NK-92 treated with Interleukin-12 subunit alpha and Interleukin-12 subunit beta, amount 100 ng/mL, for 24 hours (cell line): ENCODE results near the gene KLHL12.
"Not testable (repeated sequence)": the region's sequence is repeated elsewhere in the genome, so short reads cannot be mapped to it uniquely, and the experiment has no call there.

Source experiments
- DNase-seq: peaks from one replicate; lab custom pipeline; 2025; lab: John Stamatoyannopoulos, UW

Gene KLHL12

GRCh38 chr1:202951437-202951836 is 24.4 kb upstream of the KLHL12 start:
- no peak for DNase-seq

GRCh38 chr1:202945483-202945882 is 18.4 kb upstream of the KLHL12 start:
- DNase-seq = no peak

GRCh38 chr1:202944438-202944921 is 17.4 kb upstream of the KLHL12 start:
- no peak for DNase-seq

- no peak for DNase-seq
Observed at GRCh38 chr1:202942426-202942825, 15.4 kb upstream of the KLHL12 start.

GRCh38 chr1:202941372-202941771 is 14.3 kb upstream of the KLHL12 start:
- no peak for DNase-seq

GRCh38 chr1:202940561-202940960 is 13.5 kb upstream of the KLHL12 start:
- no peak for DNase-seq

- no peak for DNase-seq
Observed at GRCh38 chr1:202938287-202938925, 11.4 kb upstream of the KLHL12 start.

GRCh38 chr1:202936409-202936808 is 9.4 kb upstream of the KLHL12 start:
- DNase-seq = not testable (repeated sequence)

GRCh38 chr1:202935844-202936243 is 8.8 kb upstream of the KLHL12 start:
- no peak for DNase-seq

- no peak for DNase-seq
Observed at GRCh38 chr1:202934755-202935154, 7.7 kb upstream of the KLHL12 start.

- no peak for DNase-seq
Observed at GRCh38 chr1:202932476-202932875, 5.4 kb upstream of the KLHL12 start.

GRCh38 chr1:202923533-202923932 is 3.5 kb downstream of the KLHL12 start:
- DNase-seq = no peak

- no peak for DNase-seq
Observed at GRCh38 chr1:202919615-202920014, 7.4 kb downstream of the KLHL12 start.

- DNase-seq = no peak
Observed at GRCh38 chr1:202915146-202915545, 11.9 kb downstream of the KLHL12 start.

GRCh38 chr1:202912476-202912875 is 14.6 kb downstream of the KLHL12 start:
- DNase-seq = not testable (repeated sequence)

GRCh38 chr1:202909494-202909893 is 17.5 kb downstream of the KLHL12 start:
- no peak for DNase-seq

- no peak for DNase-seq
Observed at GRCh38 chr1:202908998-202909397, 18.0 kb downstream of the KLHL12 start.

GRCh38 chr1:202905331-202905730 is 21.7 kb downstream of the KLHL12 start:
- no peak for DNase-seq

- DNase-seq = not testable (repeated sequence)
Observed at GRCh38 chr1:202903808-202904207, 23.2 kb downstream of the KLHL12 start.

GRCh38 chr1:202901555-202901954 is 25.5 kb downstream of the KLHL12 start:
- DNase-seq = no peak

- DNase-seq = no peak
Observed at GRCh38 chr1:202892501-202892900, 34.5 kb downstream of the KLHL12 start.

GRCh38 chr1:202890392-202890791 is 36.6 kb downstream of the KLHL12 start:
- no peak for DNase-seq

- peak; percentile 96 for DNase-seq
Observed at GRCh38 chr1:202888531-202889360, 38.3 kb downstream of the KLHL12 start, which contains the start of gene RABIF. TSS of gene RABIF (minus strand) at chr1:202889149. CDS start at chr1:202889098, 51 bp downstream.
